ENCODE results near the gene ACSF3.

Gene ACSF3

GRCh38 chr16:89133457-89134127 lies 39.9 kb downstream of the ACSF3 start:
- DNase-seq: no peak

DNA sequence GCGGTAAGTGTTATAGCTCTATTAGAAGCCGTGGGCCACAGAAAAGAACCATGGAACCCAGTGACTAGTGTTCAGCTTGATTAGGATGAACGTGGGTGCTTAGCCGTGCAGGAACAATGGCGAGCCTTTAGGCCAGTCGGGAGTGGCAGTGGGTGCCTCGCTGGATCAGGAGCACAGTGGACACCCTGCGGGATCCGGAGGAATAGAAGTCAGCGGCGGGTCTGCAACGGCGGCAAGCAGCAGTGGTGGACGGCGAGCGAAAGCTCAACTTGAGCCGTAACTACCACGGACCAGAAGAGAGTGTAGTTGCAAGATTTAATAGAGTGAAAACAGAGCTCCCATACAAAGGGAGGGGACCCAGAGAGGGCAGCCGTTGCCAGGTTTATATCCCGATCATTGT lies 40.6 kb downstream of the ACSF3 start:
- DNase-seq: no peak

GRCh38 chr16:89135166-89135565 lies 41.5 kb downstream of the ACSF3 start:
- DNase-seq: no peak

- DNase-seq: no peak
Measured at GRCh38 chr16:89135971-89136765, 42.5 kb downstream of the ACSF3 start.

DNA sequence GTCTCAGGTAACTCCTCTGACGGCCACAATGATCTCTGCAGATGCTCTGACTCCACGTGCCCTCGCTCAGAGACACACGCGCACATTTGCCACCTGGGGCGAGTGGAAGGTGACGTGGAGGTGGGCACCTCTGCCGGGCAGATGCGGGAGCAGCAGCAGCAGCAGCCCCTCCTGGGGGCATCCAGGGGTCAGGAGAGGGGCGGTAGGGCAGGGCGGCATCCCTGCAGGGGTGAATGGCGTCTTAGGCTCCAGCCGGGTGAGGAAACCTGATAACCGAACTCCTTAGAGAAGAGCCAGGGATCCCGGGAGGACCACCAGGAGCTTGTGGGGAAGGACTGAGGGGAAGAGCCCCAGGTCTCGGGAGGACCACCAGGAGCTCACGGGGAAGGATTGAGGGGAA lies 43.3 kb downstream of the ACSF3 start:
- DNase-seq: no peak

GRCh38 chr16:89137666-89138512 lies 44.2 kb downstream of the ACSF3 start:
- DNase-seq: no peak

DNA sequence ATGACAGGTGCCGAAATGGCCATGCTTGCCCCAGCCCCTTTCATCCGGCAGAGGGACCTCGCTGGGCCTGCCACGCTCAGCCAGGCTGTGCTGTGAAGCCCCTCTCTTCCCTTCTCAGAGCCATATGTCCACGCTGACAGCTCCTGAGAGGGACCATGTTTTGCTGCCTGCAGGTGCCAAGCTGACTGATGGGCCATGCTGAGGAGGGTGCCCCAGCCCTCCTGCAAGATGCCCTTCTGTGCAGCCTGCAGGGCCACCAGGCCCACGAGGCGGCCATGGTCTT lies 44.8 kb downstream of the ACSF3 start:
- no peak for DNase-seq

GRCh38 chr16:89138843-89139520 lies 45.3 kb downstream of the ACSF3 start:
- no peak for DNase-seq

DNA sequence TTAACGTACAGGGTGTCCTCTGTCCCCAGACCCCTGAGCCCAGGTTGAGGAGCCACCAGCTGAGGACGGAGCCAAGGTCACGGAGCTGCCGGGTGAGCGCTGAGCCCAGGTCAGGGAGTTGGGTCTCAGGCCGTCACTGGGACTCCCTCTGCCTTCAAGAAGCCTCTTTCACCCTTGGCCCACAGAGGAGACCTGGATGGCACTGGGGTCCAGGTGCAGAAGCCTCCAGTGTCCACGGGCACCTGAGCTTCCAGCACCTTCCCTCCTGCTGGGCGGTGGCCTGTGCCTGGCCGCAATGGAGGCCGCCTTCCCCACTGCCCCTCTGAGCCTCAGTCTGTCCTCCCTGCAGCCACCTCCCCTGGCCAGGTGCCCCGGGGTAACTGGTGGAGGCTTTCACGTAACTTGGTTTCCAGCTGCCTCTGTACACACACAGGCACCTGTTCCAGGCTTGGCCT lies 46.3 kb downstream of the ACSF3 start:
- DNase-seq: no peak

DNA sequence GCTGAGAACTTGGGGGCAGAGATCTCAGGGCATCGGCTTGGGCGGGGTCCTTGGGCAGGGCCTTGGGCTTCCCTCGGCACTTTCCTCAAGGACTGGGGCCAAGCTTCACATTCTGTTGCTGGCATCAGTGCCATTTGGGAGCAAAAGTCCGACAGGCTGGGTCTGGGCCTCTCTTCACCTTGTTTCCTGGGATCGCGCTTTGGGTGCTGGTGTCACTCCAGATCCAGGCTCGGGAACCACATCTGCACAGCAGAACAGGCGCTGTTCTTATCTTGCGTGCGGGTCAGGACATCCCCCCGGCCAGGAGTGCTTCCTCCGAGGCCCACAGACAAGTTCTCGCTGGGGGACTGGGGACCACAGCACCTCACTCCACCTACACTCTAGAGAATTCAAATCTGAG lies 46.7 kb downstream of the ACSF3 start:
- no peak for DNase-seq

DNA sequence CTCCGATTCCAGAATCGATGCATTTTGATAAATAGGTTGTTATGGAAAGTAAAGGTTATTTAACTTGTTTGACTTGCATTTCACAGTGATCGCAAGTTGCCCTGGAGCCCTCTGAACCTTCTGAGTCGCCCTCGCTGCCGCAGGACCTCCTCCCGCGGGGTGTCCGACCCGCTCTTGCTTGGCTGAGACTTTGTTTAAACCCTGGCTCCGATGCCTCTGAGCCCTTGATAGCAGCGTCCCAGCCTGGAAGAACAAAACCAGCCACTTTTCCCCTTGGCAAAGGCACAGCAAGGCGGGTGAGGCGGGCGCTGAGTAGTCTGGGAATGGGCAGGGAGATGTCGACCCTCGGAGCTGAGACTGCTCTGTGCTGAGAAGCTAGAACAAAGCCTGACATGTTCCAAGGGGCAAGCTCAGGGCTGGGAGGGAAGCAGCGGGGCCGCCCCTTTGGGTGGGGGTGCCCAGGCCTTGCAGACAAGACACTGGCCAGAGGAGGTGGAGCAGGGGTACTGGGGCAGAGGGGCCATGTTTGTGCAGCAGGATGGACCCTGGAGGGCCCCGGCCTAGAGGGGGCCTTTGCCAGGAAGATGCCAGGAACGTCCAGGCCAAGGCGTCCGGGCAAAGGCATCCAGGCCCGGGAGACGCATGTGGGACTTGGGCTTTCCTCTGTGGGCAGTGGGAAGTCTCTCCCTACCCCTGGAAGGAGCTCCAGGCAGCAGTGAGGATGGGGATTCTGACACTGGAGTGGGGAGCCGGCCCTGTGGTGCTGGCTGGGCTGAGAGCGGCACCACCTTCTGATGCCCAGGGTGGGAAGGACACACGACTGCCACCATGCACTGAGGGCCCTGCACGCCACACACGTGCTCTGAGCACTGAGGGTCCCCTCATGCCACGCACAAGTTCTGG lies 47.6 kb downstream of the ACSF3 start:
- no peak for DNase-seq

DNA sequence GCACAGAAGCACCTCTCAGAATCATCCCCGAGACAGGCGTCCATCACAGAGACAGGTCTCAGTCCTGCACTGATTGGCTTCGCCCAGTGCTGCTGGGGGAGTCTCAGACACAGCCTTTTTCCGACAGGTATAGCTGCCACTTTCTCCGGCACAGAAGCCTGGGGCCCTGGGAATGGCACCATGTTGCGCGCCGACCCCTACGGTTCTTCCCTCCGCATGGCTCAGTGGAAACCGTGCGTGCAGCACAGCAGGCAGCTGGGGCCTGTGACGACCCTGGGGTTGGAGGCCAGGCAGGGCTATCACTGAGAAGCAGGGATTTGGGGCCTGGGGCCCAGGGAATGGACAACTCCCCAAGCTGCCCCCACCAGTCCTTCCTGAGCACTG lies 48.2 kb downstream of the ACSF3 start:
- no peak for DNase-seq

DNA sequence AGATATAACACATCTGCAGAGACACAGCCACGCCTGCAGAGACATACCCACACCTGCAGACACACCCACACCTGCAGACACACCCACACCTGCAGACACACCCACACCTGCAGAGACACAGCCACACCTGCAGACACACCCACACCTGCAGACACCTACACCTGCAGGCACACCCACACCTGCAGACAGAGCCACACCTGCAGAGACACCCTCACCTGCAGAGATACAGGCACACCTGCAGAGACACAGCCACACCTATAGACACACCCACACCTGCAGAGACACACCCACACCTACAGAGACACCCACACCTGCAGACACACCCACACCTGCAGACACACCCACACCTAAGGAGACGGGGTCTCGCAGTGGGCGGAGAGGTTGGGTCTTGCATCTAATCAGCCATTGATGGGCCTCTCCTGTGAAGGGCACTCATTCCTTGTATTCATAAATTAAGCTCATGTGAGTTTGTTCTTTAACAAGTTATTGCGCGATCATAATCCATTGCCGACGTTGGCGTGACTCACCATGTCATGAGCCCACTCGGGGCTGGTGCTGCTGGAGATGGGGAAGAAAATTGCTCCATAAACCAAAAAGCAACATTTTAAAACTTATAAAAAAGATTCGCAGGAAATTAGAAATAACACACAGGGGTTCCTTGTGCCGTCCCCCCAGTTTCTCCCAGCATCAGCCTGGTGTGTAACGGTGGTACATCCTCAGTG lies 49.0 kb downstream of the ACSF3 start:
- no peak for DNase-seq

DNA sequence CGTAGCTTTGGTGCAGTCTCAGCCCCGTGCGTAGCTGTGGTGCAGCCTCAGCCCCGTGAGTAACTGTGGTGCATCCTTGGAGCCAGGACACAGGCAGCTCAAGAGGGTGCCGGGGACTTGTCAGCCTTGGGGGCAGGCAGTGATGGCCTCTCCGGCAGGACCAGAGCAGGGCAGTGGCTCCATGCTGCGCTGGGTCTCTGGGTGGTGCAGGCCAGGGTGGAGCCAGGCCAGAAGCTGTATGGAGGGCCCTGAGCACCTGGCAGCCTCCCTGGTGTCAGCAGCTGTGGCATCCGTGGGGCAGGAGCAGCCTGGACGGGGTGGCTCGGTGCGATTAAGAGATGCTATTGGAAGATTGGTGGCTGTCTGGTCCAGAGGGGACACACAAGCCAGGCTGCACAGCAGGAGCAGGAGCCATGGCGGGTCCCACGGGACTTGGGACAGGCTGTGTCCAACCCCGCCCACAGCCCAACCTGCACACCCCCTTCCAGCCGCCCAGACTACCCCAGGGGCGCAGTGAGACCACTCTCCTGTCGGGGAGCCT lies 49.6 kb downstream of the ACSF3 start:
- no peak for DNase-seq

DNA sequence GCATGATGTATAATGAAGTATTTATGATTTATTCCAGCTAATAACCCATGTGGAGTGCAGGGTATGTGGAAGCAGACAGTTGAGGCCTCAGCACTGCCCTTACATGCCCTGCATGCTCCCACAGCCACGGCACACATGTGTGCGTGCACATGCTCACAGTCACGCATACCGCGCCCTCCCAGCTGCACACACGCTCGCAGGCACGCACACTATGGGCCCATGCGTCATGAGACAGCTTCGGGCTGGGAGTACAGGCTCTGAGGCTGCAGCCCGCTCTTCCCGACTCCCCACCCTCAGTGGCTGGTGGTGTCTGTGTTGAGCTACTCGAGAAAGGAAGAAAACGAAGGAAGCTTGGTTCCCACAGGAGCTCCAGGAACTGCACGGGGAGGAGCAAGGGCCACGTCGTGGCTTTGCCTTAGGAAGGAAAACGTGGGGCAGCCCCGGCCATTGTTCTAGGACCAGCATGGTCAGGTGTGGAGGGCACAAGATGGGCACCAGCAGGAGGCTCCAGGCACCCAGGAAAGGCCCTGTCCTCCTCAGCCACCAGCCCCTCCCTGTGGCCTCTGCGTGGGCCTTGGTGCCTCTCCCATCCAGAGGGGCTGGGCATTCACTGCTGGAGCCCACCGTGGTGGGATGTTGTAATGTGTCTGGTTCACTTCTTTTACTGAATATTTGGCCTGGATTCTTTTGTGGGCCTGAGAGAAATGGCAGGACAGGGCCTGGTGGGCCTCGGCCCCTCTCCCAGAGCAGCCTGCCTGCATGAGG lies 50.4 kb downstream of the ACSF3 start:
- DNase-seq: no peak

GRCh38 chr16:89144681-89145080 lies 51.0 kb downstream of the ACSF3 start:
- DNase-seq: no peak

- DNase-seq: no peak
Measured at GRCh38 chr16:89145406-89146161, 51.9 kb downstream of the ACSF3 start.

DNA sequence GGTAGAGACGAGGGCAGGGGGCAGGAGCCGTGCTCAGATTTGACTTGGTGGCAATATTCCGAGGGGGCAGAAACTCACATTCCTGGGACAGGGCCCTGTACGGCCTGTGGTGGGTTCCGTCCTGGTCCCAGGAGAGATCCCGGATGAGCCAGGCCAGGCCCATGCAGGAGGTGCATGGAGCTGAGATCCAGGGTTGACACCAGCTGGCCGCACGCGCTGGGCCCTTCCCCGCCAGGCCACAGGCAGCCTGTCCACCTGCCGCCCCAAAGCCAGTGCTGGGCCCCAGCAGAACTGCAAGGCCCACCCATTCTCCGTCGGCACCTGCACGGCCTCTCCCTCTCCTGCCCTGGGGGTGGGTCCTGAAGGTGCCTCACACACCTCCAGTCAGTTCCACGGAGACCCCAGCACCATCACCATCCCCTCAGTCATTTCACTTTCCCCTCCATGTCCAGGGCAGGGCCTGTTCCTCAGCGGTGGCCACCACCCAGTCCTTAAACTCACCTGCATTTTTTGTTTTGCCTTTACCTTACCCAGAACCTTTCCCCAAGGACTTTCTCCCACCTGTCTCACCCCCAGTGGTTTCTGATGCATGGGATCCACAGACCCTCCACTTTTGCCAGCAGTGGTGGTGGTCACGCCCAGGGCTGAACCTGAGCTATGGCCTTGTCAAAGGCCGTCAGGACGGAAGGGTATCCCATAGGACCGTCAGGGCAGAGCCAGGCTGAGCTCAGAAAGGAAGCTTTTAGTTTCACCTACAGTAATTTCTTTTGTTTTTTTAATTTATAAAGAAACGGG lies 52.8 kb downstream of the ACSF3 start:
- no peak for DNase-seq

Data from CD4-positive, alpha-beta T cell treated with Interleukin-21 for 1 hour (primary cell).